Activated naive CD4-positive, alpha-beta T cell treated with anti-CD3 and anti-CD28 coated beads, Interleukin-2, amount 10 ng/mL, durations not matched to agents 7 days and 5 days (primary cell): ENCODE measurements around the gene NHSL2.

Experiments used
- CTCF ChIA-PET: fragments of 350-600 bp; sonication (Branson Sonifier 250); formaldehyde crosslinking; loops from one replicate; lab custom pipeline; 2021; ENCODE audit warnings: antibody characterized with exemption; lab: Charles Lee
- DNase-seq: peaks from one replicate; pipeline ENCODE4 v3.0.0-alpha.2; 2020
- H3K27ac Mint-ChIP-seq: one replicate; pipeline ENCODE4 v1.8.0; 2021; ENCODE audit warnings: mild to moderate bottlenecking, moderate library complexity, mixed read lengths
- H3K27me3 Mint-ChIP-seq: one replicate; pipeline ENCODE4 v1.8.0; 2021; ENCODE audit warnings: mild to moderate bottlenecking, mixed read lengths
- H3K36me3 Mint-ChIP-seq: one replicate; pipeline ENCODE4 v1.8.0; 2021; ENCODE audit warnings: mixed read lengths
- H3K4me1 Mint-ChIP-seq: one replicate; pipeline ENCODE4 v1.8.0; 2021; ENCODE audit warnings: mixed read lengths
- H3K4me3 Mint-ChIP-seq: one replicate; pipeline ENCODE4 v1.8.0; 2021; ENCODE audit warnings: mild to moderate bottlenecking, moderate library complexity, mixed read lengths
- H3K9me3 Mint-ChIP-seq: one replicate; pipeline ENCODE4 v1.8.0; 2021; ENCODE audit warnings: mixed read lengths

The NHSL2 gene

GRCh38 chrX:72041176-72041575, 130.5 kb downstream of the NHSL2 start:
- H3K9me3 Mint-ChIP-seq, result no peaks in the 10 kb centered on the region
- H3K27ac Mint-ChIP-seq, result no peak overlapping the region
- peaks cover 1% of the 10 kb centered on the region for H3K4me1 Mint-ChIP-seq
- CTCF ChIA-PET, result no interaction called here
- peaks cover 30% of the 10 kb centered on the region for H3K27me3 Mint-ChIP-seq
- H3K4me3 Mint-ChIP-seq, result no peak overlapping the region
- no peaks in the 10 kb centered on the region for H3K36me3 Mint-ChIP-seq
- no peak for DNase-seq

DNA sequence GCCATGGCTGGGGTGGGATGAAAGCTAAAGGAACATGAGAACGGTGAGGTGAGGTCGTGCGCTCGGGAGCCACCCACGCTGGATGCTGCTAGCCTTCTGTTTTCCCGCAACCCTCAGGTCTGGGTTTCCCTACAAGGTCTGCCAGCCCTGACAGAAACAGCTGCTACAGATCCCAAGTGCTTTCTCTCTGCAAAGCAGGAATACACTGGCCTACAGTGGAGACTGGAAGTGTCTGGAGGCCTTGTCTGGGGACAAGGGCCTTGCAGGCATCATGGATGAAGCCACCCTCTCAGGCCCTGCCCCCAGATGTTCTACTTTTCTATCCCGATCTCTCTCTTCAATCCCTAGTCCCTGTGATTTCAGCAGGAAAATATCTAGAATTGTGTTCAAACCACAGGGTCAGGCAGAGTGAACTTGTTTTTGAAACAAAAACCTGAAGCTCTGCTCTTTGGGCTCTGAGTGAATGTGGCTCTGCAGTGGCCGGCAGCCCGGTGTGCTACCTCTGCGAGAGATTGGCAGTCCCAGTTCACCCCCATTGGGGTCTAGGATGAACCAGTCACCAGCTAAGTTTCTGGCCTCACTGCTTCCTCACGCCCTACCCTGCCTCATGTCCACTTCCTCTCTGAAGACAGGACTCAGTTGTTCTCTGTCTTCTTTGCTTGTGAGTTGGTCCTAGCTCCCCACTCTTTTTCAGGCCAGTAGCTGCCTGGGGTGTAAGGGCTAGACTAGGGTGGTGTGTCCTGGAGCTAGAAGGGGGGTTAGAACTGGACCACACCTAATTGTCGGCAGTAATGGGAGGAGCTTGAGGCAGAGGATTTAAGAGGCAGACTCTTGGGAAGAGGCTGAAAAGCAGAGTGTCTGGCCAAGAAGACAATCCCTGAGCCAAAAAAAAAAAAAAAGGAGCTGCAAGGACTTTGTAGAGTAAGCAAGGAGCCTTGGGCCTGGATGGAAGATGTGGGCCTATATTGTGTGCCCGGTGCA, 131.5 kb downstream of the NHSL2 start:
- CTCF ChIA-PET, result interaction anchor here (1.4 kb wide), 1 partner anchor 20 kb away, joined by 3 read pairs; no protein-coding TSS in a partner anchor
- H3K27ac Mint-ChIP-seq, result no peak overlapping the region
- peaks cover 7% of the 10 kb centered on the region for H3K4me1 Mint-ChIP-seq
- H3K4me3 Mint-ChIP-seq, result no peak overlapping the region
- H3K27me3 Mint-ChIP-seq, result peaks cover 35% of the 10 kb centered on the region
- H3K9me3 Mint-ChIP-seq, result no peaks in the 10 kb centered on the region
- no peak for DNase-seq
- no peaks in the 10 kb centered on the region for H3K36me3 Mint-ChIP-seq

DNA sequence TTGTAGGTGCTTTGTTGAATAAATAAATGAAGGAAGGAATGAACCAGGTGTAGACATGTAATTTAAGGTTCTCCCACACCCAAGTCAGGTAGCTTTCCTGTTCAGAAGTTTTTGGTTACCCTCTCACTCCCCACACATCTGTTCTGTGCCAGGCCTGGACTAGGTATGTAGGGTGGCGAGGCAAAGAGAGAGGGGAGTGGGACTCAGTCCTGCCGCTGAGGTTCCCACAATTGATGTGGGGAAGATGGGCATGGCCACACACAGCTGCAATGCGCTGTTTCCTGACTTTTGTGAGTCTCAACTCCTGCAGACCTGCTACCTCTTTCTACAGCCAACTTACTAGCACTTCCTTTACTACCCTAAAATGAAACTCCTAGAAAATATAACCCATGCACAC, 132.2 kb downstream of the NHSL2 start:
- no peaks in the 10 kb centered on the region for H3K36me3 Mint-ChIP-seq
- CTCF ChIA-PET, result interaction anchor here (1.4 kb wide), 1 partner anchor 21 kb away, joined by 3 read pairs; no protein-coding TSS in a partner anchor
- H3K4me3 Mint-ChIP-seq, result no peak overlapping the region
- H3K4me1 Mint-ChIP-seq, result peaks cover 7% of the 10 kb centered on the region
- H3K27ac Mint-ChIP-seq, result no peak overlapping the region
- peaks cover 39% of the 10 kb centered on the region for H3K27me3 Mint-ChIP-seq
- H3K9me3 Mint-ChIP-seq, result no peaks in the 10 kb centered on the region
- DNase-seq, result no peak

- Mint-ChIP-seq H3K27me3 (peaks cover 40% of the 10 kb centered on the region), H3K36me3 (no peaks in the 10 kb centered on the region), H3K27ac (no peak overlapping the region), H3K4me1 (peaks cover 8% of the 10 kb centered on the region), H3K9me3 (no peaks in the 10 kb centered on the region), H3K4me3 (no peak overlapping the region)
- no peak for DNase-seq
- CTCF ChIA-PET, result no interaction called here
Measured at GRCh38 chrX:72043636-72044035, 133.0 kb downstream of the NHSL2 start.

- no peak for DNase-seq
- no peak overlapping the region for H3K27ac Mint-ChIP-seq
- CTCF ChIA-PET, result interaction anchor here (2.2 kb wide), 1 partner anchor 23 kb away, joined by 6 read pairs; no protein-coding TSS in a partner anchor
Measured at GRCh38 chrX:72045141-72045540, 134.5 kb downstream of the NHSL2 start.

DNA sequence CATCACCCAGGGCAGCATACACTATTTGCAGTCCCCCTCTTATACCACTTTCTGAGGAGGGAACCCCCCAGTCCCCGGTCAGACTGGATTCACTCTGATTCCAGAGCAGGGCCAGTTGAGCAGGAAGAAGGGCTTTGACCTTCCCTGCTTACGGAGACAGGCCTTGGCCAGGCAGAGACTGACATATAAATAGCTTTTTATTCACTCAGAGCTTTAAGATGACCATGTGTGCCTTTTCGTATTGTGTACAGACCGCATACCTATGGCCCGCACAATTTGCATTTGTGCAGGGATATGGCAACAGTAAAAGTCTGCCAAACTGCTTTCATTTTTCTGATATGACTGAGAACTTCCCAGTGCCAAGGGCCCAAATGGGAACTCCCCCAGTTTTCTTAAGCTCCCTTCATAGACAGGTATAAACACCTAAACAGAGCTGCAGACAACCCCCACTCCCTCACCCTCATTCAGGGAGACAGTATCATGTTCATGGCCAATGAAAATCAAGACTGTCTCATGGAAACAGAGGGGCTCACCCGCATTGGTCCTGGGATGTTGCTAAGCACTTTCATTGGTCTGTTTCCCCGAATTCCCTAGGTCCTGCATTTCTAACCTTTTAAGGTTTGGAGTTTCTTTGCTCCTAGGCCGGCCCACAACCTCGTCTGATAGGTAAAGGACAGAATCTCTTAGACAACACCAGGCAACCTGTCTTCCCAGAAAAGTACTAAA, 135.1 kb downstream of the NHSL2 start:
- Mint-ChIP-seq H3K4me3 (no peak overlapping the region), H3K27ac (no peak overlapping the region), H3K4me1 (peaks cover 9% of the 10 kb centered on the region), H3K9me3 (no peaks in the 10 kb centered on the region), H3K27me3 (peaks cover 46% of the 10 kb centered on the region), H3K36me3 (no peaks in the 10 kb centered on the region)
- no peak for DNase-seq
- CTCF ChIA-PET, result interaction anchor here (2.2 kb wide), 1 partner anchor 23 kb away, joined by 6 read pairs; no protein-coding TSS in a partner anchor

More at GRCh38 chrX:72045141-72045540, 134.5 kb downstream of the NHSL2 start:
- peaks cover 46% of the 10 kb centered on the region for H3K27me3 Mint-ChIP-seq
- peaks cover 9% of the 10 kb centered on the region for H3K4me1 Mint-ChIP-seq
- no peaks in the 10 kb centered on the region for H3K36me3 Mint-ChIP-seq
- H3K9me3 Mint-ChIP-seq, result no peaks in the 10 kb centered on the region
- no peak overlapping the region for H3K4me3 Mint-ChIP-seq

DNA sequence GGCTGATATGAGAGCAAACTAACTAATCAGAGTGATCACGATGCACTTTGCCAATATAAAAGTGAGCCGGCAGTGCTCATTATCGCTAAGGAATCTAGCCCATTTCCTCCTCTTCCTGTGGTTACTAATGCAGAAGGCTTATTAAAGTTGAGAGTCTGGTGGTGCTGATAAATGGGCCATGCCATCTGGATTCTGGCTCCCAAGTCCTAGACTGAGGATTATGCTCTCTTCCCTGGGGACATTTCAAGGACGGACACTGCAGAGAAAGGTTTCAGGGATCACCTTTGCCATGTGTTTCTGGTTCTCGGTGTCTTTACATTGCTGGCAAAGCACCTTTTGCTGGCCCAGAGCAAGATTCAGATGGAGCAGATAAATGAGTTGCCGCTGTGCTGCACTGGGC, 135.8 kb downstream of the NHSL2 start:
- Mint-ChIP-seq H3K4me1 (peaks cover 9% of the 10 kb centered on the region), H3K36me3 (no peaks in the 10 kb centered on the region), H3K4me3 (no peak overlapping the region), H3K27me3 (peaks cover 48% of the 10 kb centered on the region), H3K27ac (no peak overlapping the region), H3K9me3 (no peaks in the 10 kb centered on the region)
- no peak for DNase-seq
- CTCF ChIA-PET, result interaction anchor here (2.2 kb wide), 1 partner anchor 24 kb away, joined by 6 read pairs; no protein-coding TSS in a partner anchor

- no peaks in the 10 kb centered on the region for H3K9me3 Mint-ChIP-seq
- H3K27ac Mint-ChIP-seq, result no peak overlapping the region
- no peaks in the 10 kb centered on the region for H3K36me3 Mint-ChIP-seq
- peaks cover 9% of the 10 kb centered on the region for H3K4me1 Mint-ChIP-seq
- peak; percentile 29 for DNase-seq
- H3K27me3 Mint-ChIP-seq, result peaks cover 61% of the 10 kb centered on the region
- H3K4me3 Mint-ChIP-seq, result no peak overlapping the region
- CTCF ChIA-PET, result no interaction called here
Measured at GRCh38 chrX:72048510-72049455, 138.1 kb downstream of the NHSL2 start.

DNA sequence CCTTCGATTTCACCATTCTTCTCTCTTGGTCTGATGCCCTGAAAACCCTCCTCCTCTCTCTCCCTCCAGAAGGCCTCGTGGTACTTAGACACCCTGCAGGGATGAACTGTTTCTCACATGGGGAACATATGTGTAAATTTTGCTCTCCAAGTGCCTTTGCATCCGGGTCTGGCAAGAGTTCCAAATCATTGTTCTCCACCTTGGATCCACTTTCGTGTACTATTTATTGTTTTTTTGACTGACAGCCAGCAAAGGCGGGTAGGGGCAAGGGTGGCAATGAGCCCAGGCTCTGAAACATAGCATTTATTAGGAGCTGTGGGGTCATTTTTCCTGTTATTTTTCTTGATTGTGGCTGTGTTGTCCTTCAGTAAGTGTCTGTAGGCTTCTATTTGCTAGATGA, 139.4 kb downstream of the NHSL2 start:
- Mint-ChIP-seq H3K4me1 (peaks cover 9% of the 10 kb centered on the region), H3K27me3 (peaks cover 66% of the 10 kb centered on the region), H3K9me3 (no peaks in the 10 kb centered on the region), H3K36me3 (no peaks in the 10 kb centered on the region), H3K27ac (no peak overlapping the region), H3K4me3 (no peak overlapping the region)
- CTCF ChIA-PET, result no interaction called here
- no peak for DNase-seq

DNA sequence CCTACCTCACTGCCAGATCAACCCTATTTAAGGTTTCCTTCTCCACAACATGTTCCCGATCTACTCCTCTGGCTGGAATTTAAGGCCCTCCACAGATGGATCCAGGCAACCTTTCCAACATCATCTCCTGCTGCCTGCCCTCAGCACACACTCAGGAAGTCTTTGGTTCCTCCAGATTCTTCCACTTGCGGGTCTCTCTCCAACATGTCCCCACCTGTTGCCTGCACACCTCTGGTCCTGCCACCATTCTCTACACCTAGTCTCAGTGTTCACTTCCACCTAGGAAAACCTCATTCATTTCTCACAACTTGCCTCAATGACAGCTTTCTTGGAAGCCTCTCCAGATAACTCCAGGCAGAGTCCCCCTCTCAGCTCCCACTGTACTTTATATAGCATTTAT, 140.9 kb downstream of the NHSL2 start:
- no peak for DNase-seq
- Mint-ChIP-seq H3K36me3 (no peaks in the 10 kb centered on the region), H3K9me3 (no peaks in the 10 kb centered on the region), H3K4me1 (peaks cover 4% of the 10 kb centered on the region), H3K4me3 (no peak overlapping the region), H3K27ac (peak overlapping the region; percentile 40), H3K27me3 (peaks cover 57% of the 10 kb centered on the region)
- CTCF ChIA-PET, result no interaction called here

DNA sequence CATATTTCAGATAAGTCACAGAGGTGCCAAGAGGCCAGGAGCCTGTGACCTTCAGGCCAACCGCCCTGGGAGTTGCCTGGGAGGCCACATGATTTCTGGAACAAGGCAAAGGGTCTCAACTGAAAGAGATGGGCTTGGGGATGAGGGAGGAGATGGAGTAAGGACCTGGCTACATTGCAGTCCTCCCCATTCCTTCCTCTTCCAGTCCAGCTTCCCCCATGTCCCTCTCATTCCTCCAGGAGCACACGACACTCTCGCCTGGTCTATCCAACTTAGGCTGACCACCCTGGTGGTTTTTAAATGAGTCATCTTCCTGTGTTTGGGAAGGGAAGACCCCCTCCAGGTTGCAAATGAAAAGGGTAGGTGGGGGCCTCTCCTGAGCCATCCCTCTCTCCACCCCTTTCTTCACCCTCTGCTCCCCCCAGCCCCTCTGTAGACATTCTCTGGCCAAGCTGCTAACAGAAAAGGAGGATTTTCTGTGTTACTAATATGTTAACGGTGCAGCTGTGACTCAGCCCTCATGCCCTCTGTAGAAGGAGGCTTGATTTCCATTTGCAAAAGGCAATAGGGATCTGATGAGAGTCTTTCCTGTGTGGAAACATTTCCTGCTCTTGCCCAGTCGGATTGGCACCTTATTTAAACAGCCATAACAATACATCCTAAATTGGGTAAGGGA, 141.9 kb downstream of the NHSL2 start:
- Mint-ChIP-seq H3K36me3 (no peaks in the 10 kb centered on the region), H3K27me3 (peaks cover 58% of the 10 kb centered on the region), H3K27ac (no peak overlapping the region), H3K4me3 (no peak overlapping the region), H3K4me1 (peaks cover 2% of the 10 kb centered on the region), H3K9me3 (no peaks in the 10 kb centered on the region)
- DNase-seq, result no peak
- CTCF ChIA-PET, result no interaction called here

GRCh38 chrX:72053508-72053907, 142.9 kb downstream of the NHSL2 start:
- CTCF ChIA-PET, result no interaction called here
- Mint-ChIP-seq H3K36me3 (no peaks in the 10 kb centered on the region), H3K27ac (no peak overlapping the region), H3K4me1 (peaks cover 4% of the 10 kb centered on the region), H3K27me3 (peaks cover 56% of the 10 kb centered on the region), H3K9me3 (no peaks in the 10 kb centered on the region), H3K4me3 (no peak overlapping the region)
- no peak for DNase-seq

DNA sequence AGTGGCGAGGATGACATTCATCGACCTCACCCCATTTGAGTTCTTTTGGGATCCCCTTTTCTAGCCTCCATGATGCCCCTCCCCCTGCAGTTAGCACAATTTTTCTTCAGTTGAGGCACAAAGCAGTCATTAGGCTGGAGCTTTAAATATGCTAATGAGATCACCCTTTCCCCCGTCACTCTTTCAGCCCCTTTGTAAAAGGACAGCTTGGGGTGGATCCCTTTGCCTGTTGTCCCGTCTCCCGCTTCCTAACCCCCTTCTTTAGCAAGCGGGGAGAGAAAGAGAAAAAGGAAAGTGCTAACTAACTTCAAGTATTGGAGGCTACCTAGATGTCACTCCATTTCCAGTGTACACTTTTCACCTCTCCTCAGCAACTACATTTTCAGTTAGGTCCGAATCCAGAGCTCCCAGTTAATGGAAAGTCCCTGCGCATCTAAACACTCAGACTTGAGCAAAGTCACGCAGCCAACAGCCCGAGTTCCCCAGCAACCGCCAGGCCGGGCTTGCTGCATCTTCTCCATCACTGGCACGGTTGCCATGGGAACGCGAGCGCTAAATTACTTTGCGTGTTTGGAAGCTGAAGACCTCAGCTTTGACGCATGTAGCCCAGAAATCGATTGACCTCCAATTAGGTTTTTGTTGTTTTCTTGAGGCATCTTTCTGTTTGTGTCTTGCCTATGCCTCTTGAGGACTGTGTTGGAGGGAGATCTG, 144.3 kb downstream of the NHSL2 start:
- CTCF ChIA-PET, result no interaction called here
- no peak for DNase-seq
- Mint-ChIP-seq H3K27me3 (peaks cover 54% of the 10 kb centered on the region), H3K4me1 (peaks cover 5% of the 10 kb centered on the region), H3K4me3 (no peak overlapping the region), H3K36me3 (no peaks in the 10 kb centered on the region), H3K27ac (no peak overlapping the region), H3K9me3 (no peaks in the 10 kb centered on the region)
